Right lung (tissue), 5 donors: ENCODE data around the gene CD40. TPM values are rescaled to one million over a fixed set of nuclear protein-coding genes. Genes with fewer than 3 reads are reported as not detected.
"Not testable (repeated sequence)": the region's sequence is repeated elsewhere in the genome, so short reads cannot be mapped to it uniquely, and the experiment has no call there.

Experiments
- DNase-seq, 2 donors: peaks; one replicate each; pipeline ENCODE4 v3.0.0-alpha.2; 2013
- polyA plus RNA-seq, 5 donors: library from polyadenylated mRNA; unstranded; fragments of 120-200 nt; gene quantifications; one replicate each; pipeline versions ENCODE4 v1.2.1 to v1.2.3, GENCODE V29; 2013; ENCODE audit warnings: inconsistent platforms in 1 of 5, low replicate concordance in 1 of 5; ENCODE audit not compliant: insufficient read length in 5 of 5, insufficient read depth in 1 of 5

The CD40 gene
- polyA plus RNA-seq, 5 donors = 13.7 to 19.4 (median 17.1) TPM

GRCh38 chr20:46091622-46092535 lies 26.2 kb upstream of the CD40 start:
- DNase-seq = not testable (repeated sequence)

- no peak for DNase-seq
Measured at GRCh38 chr20:46093531-46093930, 24.6 kb upstream of the CD40 start.

DNA sequence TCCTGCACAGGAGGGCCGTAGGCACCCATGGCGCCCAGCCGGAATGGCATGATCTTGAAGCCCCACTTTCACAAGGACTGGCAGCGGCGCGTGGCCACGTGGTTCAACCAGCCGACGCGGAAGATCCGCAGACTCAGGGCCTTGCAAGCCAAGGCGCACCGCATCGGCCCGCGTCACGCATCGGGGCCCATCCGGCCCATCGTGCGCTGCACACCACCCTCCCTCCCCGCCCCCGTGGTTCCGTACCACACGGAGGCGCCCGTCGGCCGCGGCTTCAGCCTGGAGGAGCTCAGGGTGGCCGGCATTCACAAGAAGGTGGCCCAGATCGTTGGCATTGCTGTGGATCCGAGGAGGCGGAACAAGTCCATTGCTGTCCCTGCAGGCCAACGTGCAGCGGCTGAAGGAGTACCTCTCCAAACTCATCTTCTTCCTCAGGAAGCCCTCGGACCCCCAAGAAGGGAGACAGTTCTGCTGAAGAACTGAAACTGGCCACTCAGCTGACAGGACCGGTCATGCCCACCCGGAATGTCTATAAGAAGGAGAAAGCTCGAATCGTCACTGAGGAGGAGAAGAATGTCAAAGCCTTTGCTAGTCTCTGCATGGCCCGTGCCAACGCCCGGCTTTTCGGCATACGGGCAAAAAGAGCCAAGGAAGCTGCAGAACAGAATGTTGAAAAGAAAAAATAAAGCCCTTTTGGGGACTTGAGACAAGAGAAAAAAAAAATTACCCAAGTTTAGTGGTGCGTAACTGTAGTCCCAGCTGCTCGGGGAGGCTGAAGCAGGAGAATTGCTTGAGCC lies 18.4 kb upstream of the CD40 start:
- no peak for DNase-seq

GRCh38 chr20:46100444-46100843 lies 17.7 kb upstream of the CD40 start:
- not testable (repeated sequence) for DNase-seq

DNA sequence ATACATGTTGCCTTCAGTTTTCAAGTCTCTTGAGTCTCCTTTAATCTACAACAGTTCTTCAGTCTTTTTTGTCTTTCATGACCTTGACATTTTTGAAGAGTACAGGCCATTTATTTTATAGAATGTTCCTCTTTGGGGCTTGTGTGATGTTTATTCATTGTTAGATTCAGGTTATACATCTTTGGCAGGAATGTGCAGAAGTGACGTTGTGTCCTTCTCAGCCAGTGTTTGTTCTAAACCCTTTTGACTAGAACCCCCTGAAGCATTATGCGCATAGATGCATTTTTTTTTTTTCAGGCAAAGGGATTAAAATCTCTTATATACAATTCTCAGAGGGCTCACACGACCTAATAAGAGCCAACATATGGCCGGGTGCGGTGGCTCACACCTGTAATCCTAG lies 17.1 kb upstream of the CD40 start:
- DNase-seq = no peak

DNA sequence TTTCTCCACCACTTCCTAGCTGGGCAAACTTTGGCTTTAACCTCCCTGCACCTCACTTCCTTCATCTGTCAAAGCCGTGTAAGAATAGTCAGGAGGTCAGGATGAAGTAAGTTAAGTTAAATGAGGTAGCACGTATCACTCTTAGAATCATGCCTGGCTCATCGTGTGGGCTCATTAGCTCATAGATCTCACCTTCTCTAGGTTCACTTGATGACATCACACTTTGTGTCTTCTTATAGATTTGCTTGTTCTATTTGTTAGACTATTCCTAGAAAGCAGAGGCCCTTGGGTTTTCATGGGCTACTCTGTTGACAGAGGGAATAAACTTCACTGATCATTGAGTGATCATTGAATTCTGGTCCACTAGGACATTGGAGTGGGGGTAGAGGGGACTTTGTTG lies 16.2 kb upstream of the CD40 start:
- no peak for DNase-seq

GRCh38 chr20:46102940-46103339 lies 15.2 kb upstream of the CD40 start:
- no peak for DNase-seq

DNA sequence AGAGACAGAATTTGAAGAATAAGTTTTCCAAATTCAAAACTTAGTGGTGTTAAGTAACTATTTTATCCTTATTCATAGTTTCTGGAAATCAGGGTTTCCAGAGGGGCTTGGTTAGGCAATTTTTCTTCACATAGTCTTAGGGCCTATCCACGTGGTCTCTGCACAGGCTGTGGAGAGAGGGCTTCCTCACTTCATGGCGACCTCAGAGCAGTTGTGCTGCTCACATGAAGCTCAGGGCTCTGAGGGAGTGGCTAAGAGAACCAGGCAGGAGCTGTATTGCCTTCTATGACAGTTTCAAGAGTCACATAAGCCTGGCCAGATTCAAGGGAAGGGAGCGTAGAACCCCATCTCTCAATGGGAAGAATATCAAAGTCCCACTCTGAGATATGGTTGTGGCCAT lies 13.9 kb upstream of the CD40 start:
- DNase-seq = no peak

DNA sequence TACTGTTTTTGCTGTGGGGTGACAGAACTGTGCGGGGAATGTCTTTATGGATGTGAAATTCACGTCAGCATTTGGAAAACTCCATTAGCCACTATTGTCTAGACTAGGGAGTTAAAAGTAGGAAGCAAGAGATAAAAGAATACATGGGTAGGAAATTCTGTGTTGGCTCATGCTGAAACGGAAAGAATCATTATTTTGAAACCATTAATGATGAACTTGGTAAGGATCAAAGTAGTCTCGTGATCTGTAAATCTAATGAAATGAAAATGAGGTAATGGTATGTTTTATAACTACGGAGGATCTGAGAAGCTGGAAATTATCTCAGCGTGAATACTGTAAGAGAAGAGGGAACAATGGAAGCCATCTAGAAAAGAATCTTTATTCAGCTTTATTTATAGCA lies 11.1 kb upstream of the CD40 start:
- no peak for DNase-seq

GRCh38 chr20:46108435-46108841 lies 9.7 kb upstream of the CD40 start:
- no peak for DNase-seq

- DNase-seq = no peak
Measured at GRCh38 chr20:46108976-46109375, 9.1 kb upstream of the CD40 start.

- no peak for DNase-seq
Measured at GRCh38 chr20:46111028-46111835, 6.9 kb upstream of the CD40 start.

- DNase-seq = no peak
Measured at GRCh38 chr20:46111836-46112212, 6.3 kb upstream of the CD40 start.

GRCh38 chr20:46112430-46113112 lies 5.5 kb upstream of the CD40 start:
- no peak for DNase-seq

GRCh38 chr20:46113113-46113470 lies 5.0 kb upstream of the CD40 start:
- no peak for DNase-seq

DNA sequence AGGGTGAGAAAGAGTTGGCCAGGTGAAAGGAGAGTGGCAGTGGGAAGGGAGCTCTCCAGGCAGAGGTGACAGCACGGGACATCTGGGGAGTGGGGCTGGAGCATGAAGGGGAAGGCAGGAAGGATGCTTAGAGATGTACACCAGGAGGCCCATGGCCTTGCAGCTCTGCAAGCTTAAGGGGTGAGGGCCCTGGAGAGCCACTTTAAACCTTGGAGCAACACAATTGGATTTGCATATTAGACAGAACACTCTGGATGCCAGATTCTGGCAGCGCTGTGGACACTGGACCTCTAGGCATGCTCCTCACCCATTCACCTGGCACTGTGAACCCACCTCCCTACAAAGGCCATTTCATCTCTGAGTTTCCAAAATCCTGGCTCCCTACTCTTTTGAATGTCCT lies 3.7 kb upstream of the CD40 start:
- no peak for DNase-seq

GRCh38 chr20:46118481-46119020 lies 437 bp downstream of the CD40 start:
- DNase-seq = no peak

- DNase-seq = no peak
Measured at GRCh38 chr20:46119028-46119546, 973 bp downstream of the CD40 start.

DNA sequence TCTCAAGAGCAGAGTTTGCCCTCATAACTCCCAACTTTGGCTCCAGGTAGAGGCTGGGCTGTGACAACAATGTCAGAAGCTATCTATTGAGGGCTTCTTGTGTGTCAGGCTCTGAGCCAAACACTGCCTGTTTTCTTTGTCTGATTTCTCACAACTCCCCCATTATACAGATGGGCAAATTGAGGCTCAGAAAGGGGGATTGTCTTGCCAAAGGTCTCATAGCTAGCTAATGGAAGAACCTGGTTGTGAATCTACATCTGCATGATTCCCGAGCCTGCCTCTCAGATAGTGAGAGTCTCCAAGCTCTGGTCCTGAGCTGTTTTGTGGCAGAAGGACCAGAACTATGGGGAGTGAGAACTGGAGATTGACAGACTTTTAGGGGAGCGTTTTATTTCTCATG lies 1.4 kb downstream of the CD40 start:
- no peak for DNase-seq

GRCh38 chr20:46120136-46120535 lies 2.0 kb downstream of the CD40 start:
- no peak for DNase-seq
